Medulla oblongata (tissue), 1 donor: ENCODE measurements around the gene RPAP3.
"Not testable (repeated sequence)": the region's sequence is repeated elsewhere in the genome, so short reads cannot be mapped to it uniquely, and the experiment has no call there.

ENCODE experiments used
- DNase-seq: peaks from one replicate; pipeline ENCODE4 v3.0.0-alpha.2; 2015; ENCODE audit errors: extremely low spot score

The RPAP3 gene

GRCh38 chr12:47667935-47668334 is 37.9 kb downstream of the RPAP3 start:
- DNase-seq: not testable (repeated sequence)

- peak; percentile 50 for DNase-seq
Measured at GRCh38 chr12:47652521-47653234, 53.2 kb downstream of the RPAP3 start.

- peak; percentile 87 for DNase-seq
Measured at GRCh38 chr12:47651368-47652254, 54.2 kb downstream of the RPAP3 start.

GRCh38 chr12:47650469-47650868 is 55.4 kb downstream of the RPAP3 start:
- DNase-seq: no peak

- DNase-seq: no peak
Measured at GRCh38 chr12:47649381-47649780, 56.4 kb downstream of the RPAP3 start.

- DNase-seq: no peak
Measured at GRCh38 chr12:47648056-47648579, 57.7 kb downstream of the RPAP3 start.

GRCh38 chr12:47642310-47642709 is 63.5 kb downstream of the RPAP3 start:
- not testable (repeated sequence) for DNase-seq

- DNase-seq: no peak
Measured at GRCh38 chr12:47636908-47637780, 68.7 kb downstream of the RPAP3 start.

- not testable (repeated sequence) for DNase-seq
Measured at GRCh38 chr12:47635770-47636169, 70.1 kb downstream of the RPAP3 start.

GRCh38 chr12:47634127-47634526 is 71.7 kb downstream of the RPAP3 start:
- no peak for DNase-seq

- DNase-seq: no peak
Measured at GRCh38 chr12:47621960-47622359, 83.9 kb downstream of the RPAP3 start.

GRCh38 chr12:47617476-47617875 is 88.4 kb downstream of the RPAP3 start:
- no peak for DNase-seq

GRCh38 chr12:47616440-47616839 is 89.4 kb downstream of the RPAP3 start:
- DNase-seq: no peak

- DNase-seq: no peak
Measured at GRCh38 chr12:47615711-47616110, 90.1 kb downstream of the RPAP3 start.

GRCh38 chr12:47614521-47614920 is 91.3 kb downstream of the RPAP3 start:
- no peak for DNase-seq

GRCh38 chr12:47612953-47613352 is 92.9 kb downstream of the RPAP3 start:
- no peak for DNase-seq

- DNase-seq: no peak
Measured at GRCh38 chr12:47611906-47612305, 93.9 kb downstream of the RPAP3 start.
